Mammary epithelial cell (primary cell): ENCODE measurements around the gene RASAL3.

Experiments used
- EZH2 ChIP-seq: IDR thresholded peaks from 2 replicates; pipeline ENCODE4 v1.6.1; 2012; ENCODE audit warnings: low read length, inconsistent platforms, borderline replicate concordance
- TF ChIP-seq, protein P1 (sequence below), 2 donors: IDR thresholded peaks in 1 of 2; conservative IDR thresholded peaks in 1 of 2; 2 replicates each; pipeline ENCODE4 v1.5.1; 2011 to 2012; ENCODE audit warnings: inconsistent platforms in 2 of 2, low read length in 2 of 2, mild to moderate bottlenecking in 2 of 2, control low read depth in 1 of 2, low read depth in 1 of 2; ENCODE audit not compliant: insufficient read depth in 1 of 2; ENCODE audit errors: extremely low read depth in 1 of 2

DNA sequence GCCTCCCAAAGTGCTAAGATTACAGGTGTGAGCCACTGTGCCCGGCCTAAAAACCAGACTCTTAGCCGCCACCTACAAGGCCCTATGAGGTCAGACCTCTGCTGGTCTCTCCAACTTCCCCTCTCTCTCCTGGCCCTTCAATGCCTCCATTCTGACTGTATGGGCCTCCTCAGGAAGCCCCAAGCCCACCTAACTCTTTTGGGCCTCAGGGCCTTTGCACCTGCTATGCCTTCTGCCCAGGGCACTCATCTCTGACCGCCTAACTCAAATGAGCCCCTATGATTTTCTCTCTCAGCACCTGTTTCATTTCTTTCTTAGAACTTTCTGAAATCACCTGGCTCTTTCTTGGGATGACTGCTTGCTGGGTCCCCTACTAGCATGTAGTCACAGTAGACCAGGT lies 21.0 kb downstream of the RASAL3 start:
- TF ChIP-seq, protein P1, sequence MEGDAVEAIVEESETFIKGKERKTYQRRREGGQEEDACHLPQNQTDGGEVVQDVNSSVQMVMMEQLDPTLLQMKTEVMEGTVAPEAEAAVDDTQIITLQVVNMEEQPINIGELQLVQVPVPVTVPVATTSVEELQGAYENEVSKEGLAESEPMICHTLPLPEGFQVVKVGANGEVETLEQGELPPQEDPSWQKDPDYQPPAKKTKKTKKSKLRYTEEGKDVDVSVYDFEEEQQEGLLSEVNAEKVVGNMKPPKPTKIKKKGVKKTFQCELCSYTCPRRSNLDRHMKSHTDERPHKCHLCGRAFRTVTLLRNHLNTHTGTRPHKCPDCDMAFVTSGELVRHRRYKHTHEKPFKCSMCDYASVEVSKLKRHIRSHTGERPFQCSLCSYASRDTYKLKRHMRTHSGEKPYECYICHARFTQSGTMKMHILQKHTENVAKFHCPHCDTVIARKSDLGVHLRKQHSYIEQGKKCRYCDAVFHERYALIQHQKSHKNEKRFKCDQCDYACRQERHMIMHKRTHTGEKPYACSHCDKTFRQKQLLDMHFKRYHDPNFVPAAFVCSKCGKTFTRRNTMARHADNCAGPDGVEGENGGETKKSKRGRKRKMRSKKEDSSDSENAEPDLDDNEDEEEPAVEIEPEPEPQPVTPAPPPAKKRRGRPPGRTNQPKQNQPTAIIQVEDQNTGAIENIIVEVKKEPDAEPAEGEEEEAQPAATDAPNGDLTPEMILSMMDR (conservative IDR thresholded peaks at IDR 0.05 in 1 of 2, IDR thresholded peaks at IDR 0.05 in 1 of 2; ENCODE audit: extremely low read depth in 1 of 2, insufficient read depth in 1 of 2, low read depth in 1 of 2, low read length in 2 of 2) = no peak
- no peak for TF ChIP-seq EZH2
